ENCODE data around the gene PRICKLE2.

PRICKLE2 gene

GRCh38 chr3:64108231-64108630 is 117.0 kb downstream of the PRICKLE2 start:
- no peaks in the 10 kb centered on the region for H3K9me3 ChIP-seq (ENCODE audit: insufficient read depth, low read depth, low read length)
- H2BK5ac ChIP-seq (ENCODE audit: low read depth, low read length, poor library complexity) = no peak overlapping the region
- H4K12ac ChIP-seq (ENCODE audit: low read depth, low read length) = no peak overlapping the region
- H4K8ac ChIP-seq (ENCODE audit: low read depth, low read length) = no peak overlapping the region
- peaks cover 4 to 10% of the 10 kb centered on the region in 2 experiments for H3K36me3 ChIP-seq (ENCODE audit: control insufficient read depth in 1 of 2, insufficient read depth in 2 of 2, low read length in 2 of 2)
- no peak overlapping the region for H2BK120ac ChIP-seq (ENCODE audit: insufficient read depth, low read length, poor library complexity)
- no peak overlapping the region for H3K4me3 ChIP-seq (ENCODE audit: low read depth, low read length)
- H3K18ac ChIP-seq (ENCODE audit: low read length) = no peak overlapping the region
- H3K14ac ChIP-seq (ENCODE audit: low read length) = no peak overlapping the region
- no peak for DNase-seq
- H3K27ac ChIP-seq (ENCODE audit: low read depth, low read length) = no peak overlapping the region
- H3K23ac ChIP-seq (ENCODE audit: low read length) = no peak overlapping the region
- peaks cover 20 to 46% of the 10 kb centered on the region in 2 experiments for H3K4me1 ChIP-seq (ENCODE audit: control insufficient read depth in 1 of 2, insufficient read depth in 2 of 2, low read length in 2 of 2)
- WGBS (ENCODE audit: extremely low coverage, insufficient coverage, insufficient read length) = no CpG with 5 or more reads among the region's 9 CpGs
- H3K79me2 ChIP-seq (ENCODE audit: control insufficient read depth, insufficient read depth, low read length, poor library complexity) = no peaks in the 10 kb centered on the region
- no peaks in the 10 kb centered on the region for H3K27me3 ChIP-seq (ENCODE audit: insufficient read depth, low read length)
- H2AFZ ChIP-seq (ENCODE audit: insufficient read depth, low read length, poor library complexity) = no peak overlapping the region
- no peak overlapping the region for H3K4ac ChIP-seq (ENCODE audit: low read depth, low read length)
- no peak overlapping the region for H2AK5ac ChIP-seq (ENCODE audit: low read length)
- H3K9ac ChIP-seq (ENCODE audit: low read length) = no peak overlapping the region
- no peak overlapping the region for H2BK12ac ChIP-seq (ENCODE audit: low read length)
- H4K91ac ChIP-seq (ENCODE audit: low read depth, low read length) = no peak overlapping the region
- peaks cover 17% of the 10 kb centered on the region for H3K79me1 ChIP-seq (ENCODE audit: low read length)
- H3K4me2 ChIP-seq (ENCODE audit: low read length) = no peak overlapping the region

- Histone ChIP-seq H3K79me2 (ENCODE audit: control insufficient read depth, insufficient read depth, low read length, poor library complexity) (no peaks in the 10 kb centered on the region), H3K27me3 (ENCODE audit: insufficient read depth, low read length) (no peaks in the 10 kb centered on the region), H3K4ac (ENCODE audit: low read depth, low read length) (no peak overlapping the region), H3K79me1 (ENCODE audit: low read length) (peaks cover 17% of the 10 kb centered on the region), H3K4me1 (ENCODE audit: control insufficient read depth in 1 of 2, insufficient read depth in 2 of 2, low read length in 2 of 2) (peaks cover 20 to 46% of the 10 kb centered on the region in 2 experiments), H3K18ac (ENCODE audit: low read length) (peak overlapping the region; percentile 41), H4K91ac (ENCODE audit: low read depth, low read length) (peak overlapping the region; percentile 16), H4K12ac (ENCODE audit: low read depth, low read length) (no peak overlapping the region), H3K36me3 (ENCODE audit: control insufficient read depth in 1 of 2, insufficient read depth in 2 of 2, low read length in 2 of 2) (peaks cover 3 to 7% of the 10 kb centered on the region in 2 experiments), H3K9ac (ENCODE audit: low read length) (no peak overlapping the region), H2AK5ac (ENCODE audit: low read length) (no peak overlapping the region), H3K4me2 (ENCODE audit: low read length) (no peak overlapping the region), H2BK120ac (ENCODE audit: insufficient read depth, low read length, poor library complexity) (peak overlapping the region; percentile 55), H3K9me3 (ENCODE audit: insufficient read depth, low read depth, low read length) (no peaks in the 10 kb centered on the region), H3K4me3 (ENCODE audit: low read depth, low read length) (no peak overlapping the region), H3K27ac (ENCODE audit: low read depth, low read length) (peak overlapping the region; percentile 22), H2BK5ac (ENCODE audit: low read depth, low read length, poor library complexity) (no peak overlapping the region), H3K14ac (ENCODE audit: low read length) (no peak overlapping the region), H3K23ac (ENCODE audit: low read length) (no peak overlapping the region), H2BK12ac (ENCODE audit: low read length) (peak overlapping the region; percentile 14), H2AFZ (ENCODE audit: insufficient read depth, low read length, poor library complexity) (no peak overlapping the region), H4K8ac (ENCODE audit: low read depth, low read length) (no peak overlapping the region)
- WGBS (ENCODE audit: extremely low coverage, insufficient coverage, insufficient read length) = no CpG with 5 or more reads among the region's 5 CpGs
- no peak for DNase-seq
These were observed 118.1 kb downstream of the PRICKLE2 start for GRCh38 chr3:64107190-64107589.

GRCh38 chr3:64105816-64106215 is 119.5 kb downstream of the PRICKLE2 start:
- no peak overlapping the region for H3K4me3 ChIP-seq (ENCODE audit: low read depth, low read length)
- H2BK12ac ChIP-seq (ENCODE audit: low read length) = no peak overlapping the region
- peaks cover 3 to 9% of the 10 kb centered on the region in 2 experiments for H3K36me3 ChIP-seq (ENCODE audit: control insufficient read depth in 1 of 2, insufficient read depth in 2 of 2, low read length in 2 of 2)
- no peak overlapping the region for H4K8ac ChIP-seq (ENCODE audit: low read depth, low read length)
- peak in 1 of 2 donors; percentile 30 for DNase-seq
- H3K9me3 ChIP-seq (ENCODE audit: insufficient read depth, low read depth, low read length) = no peaks in the 10 kb centered on the region
- H3K4me2 ChIP-seq (ENCODE audit: low read length) = no peak overlapping the region
- H2AK5ac ChIP-seq (ENCODE audit: low read length) = no peak overlapping the region
- H3K4me1 ChIP-seq (ENCODE audit: control insufficient read depth in 1 of 2, insufficient read depth in 2 of 2, low read length in 2 of 2) = peaks cover 20 to 46% of the 10 kb centered on the region in 2 experiments
- peaks cover 17% of the 10 kb centered on the region for H3K79me1 ChIP-seq (ENCODE audit: low read length)
- H3K18ac ChIP-seq (ENCODE audit: low read length) = no peak overlapping the region
- no peak overlapping the region for H2BK120ac ChIP-seq (ENCODE audit: insufficient read depth, low read length, poor library complexity)
- H3K79me2 ChIP-seq (ENCODE audit: control insufficient read depth, insufficient read depth, low read length, poor library complexity) = no peaks in the 10 kb centered on the region
- H3K27ac ChIP-seq (ENCODE audit: low read depth, low read length) = no peak overlapping the region
- H4K91ac ChIP-seq (ENCODE audit: low read depth, low read length) = no peak overlapping the region
- H2AFZ ChIP-seq (ENCODE audit: insufficient read depth, low read length, poor library complexity) = no peak overlapping the region
- H3K4ac ChIP-seq (ENCODE audit: low read depth, low read length) = no peak overlapping the region
- no peaks in the 10 kb centered on the region for H3K27me3 ChIP-seq (ENCODE audit: insufficient read depth, low read length)
- no peak overlapping the region for H4K12ac ChIP-seq (ENCODE audit: low read depth, low read length)
- H2BK5ac ChIP-seq (ENCODE audit: low read depth, low read length, poor library complexity) = no peak overlapping the region
- no peak overlapping the region for H3K23ac ChIP-seq (ENCODE audit: low read length)
- no peak overlapping the region for H3K9ac ChIP-seq (ENCODE audit: low read length)
- H3K14ac ChIP-seq (ENCODE audit: low read length) = no peak overlapping the region

GRCh38 chr3:64104691-64105111 is 120.6 kb downstream of the PRICKLE2 start:
- Histone ChIP-seq H2BK5ac (ENCODE audit: low read depth, low read length, poor library complexity) (peak overlapping the region; percentile 53), H4K91ac (ENCODE audit: low read depth, low read length) (no peak overlapping the region), H3K36me3 (ENCODE audit: control insufficient read depth in 1 of 2, insufficient read depth in 2 of 2, low read length in 2 of 2) (peaks cover 5 to 10% of the 10 kb centered on the region in 2 experiments), H4K12ac (ENCODE audit: low read depth, low read length) (no peak overlapping the region), H3K79me1 (ENCODE audit: low read length) (peaks cover 15% of the 10 kb centered on the region), H3K4me3 (ENCODE audit: low read depth, low read length) (no peak overlapping the region), H3K9me3 (ENCODE audit: insufficient read depth, low read depth, low read length) (no peaks in the 10 kb centered on the region), H3K27ac (ENCODE audit: low read depth, low read length) (peak overlapping the region; percentile 52), H3K4me2 (ENCODE audit: low read length) (no peak overlapping the region), H2BK120ac (ENCODE audit: insufficient read depth, low read length, poor library complexity) (no peak overlapping the region), H3K4me1 (ENCODE audit: control insufficient read depth in 1 of 2, insufficient read depth in 2 of 2, low read length in 2 of 2) (peaks cover 13 to 39% of the 10 kb centered on the region in 2 experiments), H3K9ac (ENCODE audit: low read length) (no peak overlapping the region), H2BK12ac (ENCODE audit: low read length) (peak overlapping the region; percentile 68), H3K27me3 (ENCODE audit: insufficient read depth, low read length) (no peaks in the 10 kb centered on the region), H2AFZ (ENCODE audit: insufficient read depth, low read length, poor library complexity) (no peak overlapping the region), H3K23ac (ENCODE audit: low read length) (no peak overlapping the region), H3K79me2 (ENCODE audit: control insufficient read depth, insufficient read depth, low read length, poor library complexity) (no peaks in the 10 kb centered on the region), H3K18ac (ENCODE audit: low read length) (peak overlapping the region; percentile 30), H3K4ac (ENCODE audit: low read depth, low read length) (no peak overlapping the region), H3K14ac (ENCODE audit: low read length) (no peak overlapping the region), H2AK5ac (ENCODE audit: low read length) (no peak overlapping the region), H4K8ac (ENCODE audit: low read depth, low read length) (no peak overlapping the region)
- DNase-seq = peak; percentile 28 to 70
- WGBS (ENCODE audit: extremely low coverage, insufficient coverage, insufficient read length) = no CpG with 5 or more reads among the region's 3 CpGs

Measured in trophoblast cell (in vitro differentiated cells and primary cell).